ENCODE results near the gene TUBB4A. TPM values are rescaled to one million over a fixed set of nuclear protein-coding genes. Genes with fewer than 3 reads are reported as not detected.

The TUBB4A gene
- total RNA-seq, 2 experiments from 2014 or later: 9.7 to 16.0 TPM

- TF ChIP-seq EZH2phosphoT487 (IDR thresholded peaks at IDR 0.05; ENCODE audit: borderline replicate concordance, low read depth, low read length) (no peak), CTCF (conservative IDR thresholded peaks at IDR 0.05; ENCODE audit: low read length) (no peak)
- no peaks in the 10 kb centered on the region for H4K20me1 ChIP-seq (ENCODE audit: insufficient read depth, low read length)
- no peaks in the 10 kb centered on the region for H3K36me3 ChIP-seq (ENCODE audit: insufficient read depth, low read length)
- peaks cover 7% of the 10 kb centered on the region for H3K4me1 ChIP-seq (ENCODE audit: insufficient read depth, low read length, poor library complexity, severe bottlenecking)
- CTCF ChIA-PET (ENCODE audit: unreplicated experiment): no interaction called here
- no peaks in the 10 kb centered on the region for H3K79me2 ChIP-seq (ENCODE audit: insufficient read depth, low read depth, low read length)
- no peak overlapping the region for H3K27ac ChIP-seq (ENCODE audit: low read depth, low read length, poor library complexity, severe bottlenecking)
- H3K9me3 ChIP-seq (ENCODE audit: low read length): peaks cover 5% of the 10 kb centered on the region; the same call in 1 of the 2 replicates
- no peak overlapping the region for H3K4me3 ChIP-seq (ENCODE audit: low read depth, low read length, poor library complexity, severe bottlenecking)
- POLR2A ChIA-PET: no interaction called here
- BruUV-seq (replicated peaks): no TSS peak
- intact Hi-C loops (cut with micrococcal nuclease; ENCODE audit: unreplicated experiment): no loop called here
- H2AFZ ChIP-seq (ENCODE audit: low read length): no peak overlapping the region
- no peak for DNase-seq (ENCODE audit: low spot score)
- H3K4me2 ChIP-seq (ENCODE audit: low read length): no peak overlapping the region
- H3K9me2 ChIP-seq (ENCODE audit: insufficient read depth, low read length): no peaks in the 10 kb centered on the region
Observed at GRCh38 chr19:6495947-6496346, 6.2 kb downstream of the TUBB4A start.

- ChIA-PET POLR2A (interaction anchor here (0.7 kb wide), 1 partner anchor 25 kb away, joined by 3 read pairs; no protein-coding TSS in a partner anchor), CTCF (ENCODE audit: unreplicated experiment) (no interaction called here)
- TSS peak; percentile 94 for BruUV-seq (replicated peaks)
- H3K9me2 ChIP-seq (ENCODE audit: insufficient read depth, low read length): no peaks in the 10 kb centered on the region
- no peak overlapping the region for H3K4me3 ChIP-seq (ENCODE audit: low read depth, low read length, poor library complexity, severe bottlenecking)
- no peaks in the 10 kb centered on the region for H3K79me2 ChIP-seq (ENCODE audit: insufficient read depth, low read depth, low read length)
- no peaks in the 10 kb centered on the region for H4K20me1 ChIP-seq (ENCODE audit: insufficient read depth, low read length)
- H3K27ac ChIP-seq (ENCODE audit: low read depth, low read length, poor library complexity, severe bottlenecking): no peak overlapping the region
- H3K4me1 ChIP-seq (ENCODE audit: insufficient read depth, low read length, poor library complexity, severe bottlenecking): peaks cover 16% of the 10 kb centered on the region
- no peak overlapping the region for H2AFZ ChIP-seq (ENCODE audit: low read length)
- no peak for DNase-seq (ENCODE audit: low spot score)
- peaks cover 5% of the 10 kb centered on the region; the same call in 1 of the 2 replicates for H3K9me3 ChIP-seq (ENCODE audit: low read length)
- H3K36me3 ChIP-seq (ENCODE audit: insufficient read depth, low read length): no peaks in the 10 kb centered on the region
- H3K4me2 ChIP-seq (ENCODE audit: low read length): no peak overlapping the region
- intact Hi-C loops (cut with micrococcal nuclease; ENCODE audit: unreplicated experiment): no loop called here
- TF ChIP-seq CTCF (conservative IDR thresholded peaks at IDR 0.05; ENCODE audit: low read length) (no peak), EZH2phosphoT487 (IDR thresholded peaks at IDR 0.05; ENCODE audit: borderline replicate concordance, low read depth, low read length) (no peak)
Observed at GRCh38 chr19:6494438-6495036, 7.6 kb downstream of the TUBB4A start.

GRCh38 chr19:6491802-6492592 lies 10.1 kb downstream of the TUBB4A start:
- TF ChIP-seq CTCF (conservative IDR thresholded peaks at IDR 0.05; ENCODE audit: low read length) (no peak), EZH2phosphoT487 (IDR thresholded peaks at IDR 0.05; ENCODE audit: borderline replicate concordance, low read depth, low read length) (no peak)
- BruUV-seq (replicated peaks): no TSS peak
- Histone ChIP-seq H2AFZ (ENCODE audit: low read length) (no peak overlapping the region), H3K9me2 (ENCODE audit: insufficient read depth, low read length) (no peaks in the 10 kb centered on the region), H3K36me3 (ENCODE audit: insufficient read depth, low read length) (no peaks in the 10 kb centered on the region), H3K4me1 (ENCODE audit: insufficient read depth, low read length, poor library complexity, severe bottlenecking) (peaks cover 15% of the 10 kb centered on the region), H4K20me1 (ENCODE audit: insufficient read depth, low read length) (no peaks in the 10 kb centered on the region), H3K9me3 (ENCODE audit: low read length) (peaks cover 5% of the 10 kb centered on the region; the same call in 1 of the 2 replicates), H3K4me2 (ENCODE audit: low read length) (no peak overlapping the region), H3K27ac (ENCODE audit: low read depth, low read length, poor library complexity, severe bottlenecking) (no peak overlapping the region), H3K79me2 (ENCODE audit: insufficient read depth, low read depth, low read length) (no peaks in the 10 kb centered on the region), H3K4me3 (ENCODE audit: low read depth, low read length, poor library complexity, severe bottlenecking) (no peak overlapping the region)
- intact Hi-C loops (cut with micrococcal nuclease; ENCODE audit: unreplicated experiment): no loop called here
- no peak for DNase-seq (ENCODE audit: low spot score)
- CTCF ChIA-PET (ENCODE audit: unreplicated experiment): no interaction called here
- POLR2A ChIA-PET: interaction anchor here (1.0 kb wide), 1 partner anchor 10 kb away, joined by 3 read pairs; the partner anchor contains the start of gene DENND1C
